ENCODE results near the gene GRHPR.

DNA sequence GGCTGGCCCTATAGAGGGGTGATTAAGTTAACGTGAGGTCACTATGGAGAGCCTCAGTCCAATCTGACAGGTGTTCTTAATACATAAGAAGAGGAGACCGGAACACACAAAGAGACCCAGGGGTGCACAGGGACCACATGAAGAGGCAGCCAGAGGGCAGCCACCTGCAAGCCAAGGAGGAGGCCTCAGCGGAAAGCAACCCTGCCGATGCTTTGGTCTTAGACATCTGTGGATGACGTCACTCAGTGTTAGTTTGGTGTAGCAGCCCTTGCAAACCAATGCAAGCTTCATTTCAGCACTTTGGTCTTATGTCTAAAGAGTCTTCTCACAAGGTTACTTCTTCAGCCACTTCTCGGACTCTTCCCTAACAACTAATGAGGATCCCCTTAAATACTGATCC lies 47.6 kb upstream of the GRHPR start:
- TF ChIP-seq, protein P1, sequence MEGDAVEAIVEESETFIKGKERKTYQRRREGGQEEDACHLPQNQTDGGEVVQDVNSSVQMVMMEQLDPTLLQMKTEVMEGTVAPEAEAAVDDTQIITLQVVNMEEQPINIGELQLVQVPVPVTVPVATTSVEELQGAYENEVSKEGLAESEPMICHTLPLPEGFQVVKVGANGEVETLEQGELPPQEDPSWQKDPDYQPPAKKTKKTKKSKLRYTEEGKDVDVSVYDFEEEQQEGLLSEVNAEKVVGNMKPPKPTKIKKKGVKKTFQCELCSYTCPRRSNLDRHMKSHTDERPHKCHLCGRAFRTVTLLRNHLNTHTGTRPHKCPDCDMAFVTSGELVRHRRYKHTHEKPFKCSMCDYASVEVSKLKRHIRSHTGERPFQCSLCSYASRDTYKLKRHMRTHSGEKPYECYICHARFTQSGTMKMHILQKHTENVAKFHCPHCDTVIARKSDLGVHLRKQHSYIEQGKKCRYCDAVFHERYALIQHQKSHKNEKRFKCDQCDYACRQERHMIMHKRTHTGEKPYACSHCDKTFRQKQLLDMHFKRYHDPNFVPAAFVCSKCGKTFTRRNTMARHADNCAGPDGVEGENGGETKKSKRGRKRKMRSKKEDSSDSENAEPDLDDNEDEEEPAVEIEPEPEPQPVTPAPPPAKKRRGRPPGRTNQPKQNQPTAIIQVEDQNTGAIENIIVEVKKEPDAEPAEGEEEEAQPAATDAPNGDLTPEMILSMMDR (IDR thresholded peaks at IDR 0.05; ENCODE audit: poor library complexity, severe bottlenecking): no peak
- TF ChIP-seq POLR2AphosphoS5 (IDR thresholded peaks at IDR 0.05) (no peak), TAF1 (IDR thresholded peaks at IDR 0.05; ENCODE audit: low read depth) (no peak), SMC3 (conservative IDR thresholded peaks at IDR 0.05; ENCODE audit: poor library complexity) (no peak), EZH2 (IDR thresholded peaks at IDR 0.05; ENCODE audit: borderline replicate concordance, insufficient read depth, low read length, poor library complexity, severe bottlenecking) (no peak), EP300 (conservative IDR thresholded peaks at IDR 0.05; ENCODE audit: poor library complexity, severe bottlenecking) (no peak), MXI1 (conservative IDR thresholded peaks at IDR 0.05; ENCODE audit: poor library complexity, severe bottlenecking) (no peak), RAD21 (conservative IDR thresholded peaks at IDR 0.05) (no peak)
- TF ChIP-seq, protein P2, sequence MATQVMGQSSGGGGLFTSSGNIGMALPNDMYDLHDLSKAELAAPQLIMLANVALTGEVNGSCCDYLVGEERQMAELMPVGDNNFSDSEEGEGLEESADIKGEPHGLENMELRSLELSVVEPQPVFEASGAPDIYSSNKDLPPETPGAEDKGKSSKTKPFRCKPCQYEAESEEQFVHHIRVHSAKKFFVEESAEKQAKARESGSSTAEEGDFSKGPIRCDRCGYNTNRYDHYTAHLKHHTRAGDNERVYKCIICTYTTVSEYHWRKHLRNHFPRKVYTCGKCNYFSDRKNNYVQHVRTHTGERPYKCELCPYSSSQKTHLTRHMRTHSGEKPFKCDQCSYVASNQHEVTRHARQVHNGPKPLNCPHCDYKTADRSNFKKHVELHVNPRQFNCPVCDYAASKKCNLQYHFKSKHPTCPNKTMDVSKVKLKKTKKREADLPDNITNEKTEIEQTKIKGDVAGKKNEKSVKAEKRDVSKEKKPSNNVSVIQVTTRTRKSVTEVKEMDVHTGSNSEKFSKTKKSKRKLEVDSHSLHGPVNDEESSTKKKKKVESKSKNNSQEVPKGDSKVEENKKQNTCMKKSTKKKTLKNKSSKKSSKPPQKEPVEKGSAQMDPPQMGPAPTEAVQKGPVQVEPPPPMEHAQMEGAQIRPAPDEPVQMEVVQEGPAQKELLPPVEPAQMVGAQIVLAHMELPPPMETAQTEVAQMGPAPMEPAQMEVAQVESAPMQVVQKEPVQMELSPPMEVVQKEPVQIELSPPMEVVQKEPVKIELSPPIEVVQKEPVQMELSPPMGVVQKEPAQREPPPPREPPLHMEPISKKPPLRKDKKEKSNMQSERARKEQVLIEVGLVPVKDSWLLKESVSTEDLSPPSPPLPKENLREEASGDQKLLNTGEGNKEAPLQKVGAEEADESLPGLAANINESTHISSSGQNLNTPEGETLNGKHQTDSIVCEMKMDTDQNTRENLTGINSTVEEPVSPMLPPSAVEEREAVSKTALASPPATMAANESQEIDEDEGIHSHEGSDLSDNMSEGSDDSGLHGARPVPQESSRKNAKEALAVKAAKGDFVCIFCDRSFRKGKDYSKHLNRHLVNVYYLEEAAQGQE (IDR thresholded peaks at IDR 0.05; ENCODE audit: borderline replicate concordance): no peak
